HepG2 (cell line): ENCODE data around the gene GPRC5B. TPM values are rescaled to one million over a fixed set of nuclear protein-coding genes. Genes with fewer than 3 reads are reported as not detected.

Experiments used
- ATF2 ChIP-seq: sonication (generic); formaldehyde crosslinking; IDR thresholded peaks from 2 replicates; pipeline ENCODE4 v1.4.0; 2020; ENCODE audit warnings: missing genetic modification reagents
- DPF2 ChIP-seq: sonication (generic); formaldehyde crosslinking; IDR thresholded peaks from 2 replicates; pipeline ENCODE4 v1.4.0; 2020; ENCODE audit warnings: mild to moderate bottlenecking, low read depth, missing genetic modification reagents, borderline replicate concordance
- FLYWCH1 ChIP-seq: sonication (generic); formaldehyde crosslinking; IDR thresholded peaks from 2 replicates; pipeline ENCODE4 v1.8.1; 2023; ENCODE audit warnings: mild to moderate bottlenecking, missing genetic modification reagents
- HNF1B ChIP-seq: sonication (generic); formaldehyde crosslinking; IDR thresholded peaks from 2 replicates; pipeline ENCODE4 v1.5.1; 2020; ENCODE audit warnings: mild to moderate bottlenecking, moderate library complexity, missing genetic modification reagents
- JUNB ChIP-seq: sonication (generic); formaldehyde crosslinking; IDR thresholded peaks from 2 replicates; pipeline ENCODE4 v1.8.0; 2022; ENCODE audit warnings: missing genetic modification reagents, mild to moderate bottlenecking, borderline replicate concordance
- MEF2D ChIP-seq: sonication (generic); formaldehyde crosslinking; IDR thresholded peaks from 2 replicates; pipeline ENCODE4 v1.5.1; 2020; ENCODE audit warnings: mild to moderate bottlenecking, missing genetic modification reagents
- NKX3-1 ChIP-seq: sonication (generic); formaldehyde crosslinking; IDR thresholded peaks from 2 replicates; pipeline ENCODE4 v1.5.0; 2020; ENCODE audit warnings: missing genetic modification reagents
- SALL2 ChIP-seq: sonication (generic); formaldehyde crosslinking; IDR thresholded peaks from 2 replicates; pipeline ENCODE4 v1.8.1; 2023; ENCODE audit warnings: mild to moderate bottlenecking, missing genetic modification reagents, inconsistent platforms
- SAP130 ChIP-seq: IDR thresholded peaks from 2 replicates; pipeline ENCODE4 v1.6.1; 2016; ENCODE audit warnings: low read depth
- SMARCC2 ChIP-seq: fragments of 450-650 bp; IDR thresholded peaks from 2 replicates; pipeline ENCODE4 v1.6.1; 2017; ENCODE audit warnings: antibody characterized with exemption, mild to moderate bottlenecking
- TCF7 ChIP-seq: sonication (generic); IDR thresholded peaks from 2 replicates; pipeline ENCODE4 v1.6.1; 2016; ENCODE audit warnings: antibody characterized with exemption, low read depth
- ZBTB43 ChIP-seq: sonication (generic); formaldehyde crosslinking; conservative IDR thresholded peaks from 2 replicates; pipeline ENCODE4 v1.4.0; 2020; ENCODE audit warnings: missing genetic modification reagents
- ZBTB7A ChIP-seq: sonication (generic); formaldehyde crosslinking; IDR thresholded peaks from 2 replicates; pipeline ENCODE4 v1.8.0; 2022; ENCODE audit warnings: mild to moderate bottlenecking, missing genetic modification reagents
- polyA plus RNA-seq, 8 experiments: library from polyadenylated mRNA; depleted of rRNA in 3 of 8; stranded (reverse) in 7 of 8; unstranded in 1 of 8; fragments of >200 nt; fragmentation: Illumina TruSeq in 4 of 8; extraction: Trizol in 4 of 8; gene quantifications; 2 replicates each; pipeline versions ENCODE4 v1.2.1 to v1.2.3, GENCODE V29; 2011 to 2016; ENCODE audit warnings: low read depth in 4 of 8, missing spikeins in 1 of 8, mixed read lengths in 1 of 8; ENCODE audit not compliant: insufficient read depth in 1 of 8
- total RNA-seq, 5 experiments: library from RNA; depleted of rRNA; stranded (reverse); fragments of >200 nt; fragmentation: Illumina TruSeq; extraction: Trizol; gene quantifications; 2 replicates each; pipeline ENCODE4 v1.2.3, GENCODE V29; 2016; ENCODE audit warnings: low read depth in 1 of 5
- TF ChIP-seq, protein P1 (sequence below): IDR thresholded peaks from 2 replicates; pipeline ENCODE4 v1.6.1; 2016
- TF ChIP-seq, protein P2 (sequence below): sonication (generic); formaldehyde crosslinking; conservative IDR thresholded peaks from 2 replicates; pipeline ENCODE4 v1.4.0; 2020; ENCODE audit warnings: mild to moderate bottlenecking, missing genetic modification reagents, moderate library complexity
- TF ChIP-seq, protein P3 (sequence below): sonication (generic); formaldehyde crosslinking; IDR thresholded peaks from 2 replicates; pipeline ENCODE4 v1.4.0; 2020; ENCODE audit warnings: missing genetic modification reagents, mild to moderate bottlenecking, borderline replicate concordance

GPRC5B gene
- total and polyA plus RNA-seq, 2 of the 13 experiments (the other 11 are each of a cell fraction or from before 2014, with no cell fraction given): 0.46 to 0.53 TPM

DNA sequence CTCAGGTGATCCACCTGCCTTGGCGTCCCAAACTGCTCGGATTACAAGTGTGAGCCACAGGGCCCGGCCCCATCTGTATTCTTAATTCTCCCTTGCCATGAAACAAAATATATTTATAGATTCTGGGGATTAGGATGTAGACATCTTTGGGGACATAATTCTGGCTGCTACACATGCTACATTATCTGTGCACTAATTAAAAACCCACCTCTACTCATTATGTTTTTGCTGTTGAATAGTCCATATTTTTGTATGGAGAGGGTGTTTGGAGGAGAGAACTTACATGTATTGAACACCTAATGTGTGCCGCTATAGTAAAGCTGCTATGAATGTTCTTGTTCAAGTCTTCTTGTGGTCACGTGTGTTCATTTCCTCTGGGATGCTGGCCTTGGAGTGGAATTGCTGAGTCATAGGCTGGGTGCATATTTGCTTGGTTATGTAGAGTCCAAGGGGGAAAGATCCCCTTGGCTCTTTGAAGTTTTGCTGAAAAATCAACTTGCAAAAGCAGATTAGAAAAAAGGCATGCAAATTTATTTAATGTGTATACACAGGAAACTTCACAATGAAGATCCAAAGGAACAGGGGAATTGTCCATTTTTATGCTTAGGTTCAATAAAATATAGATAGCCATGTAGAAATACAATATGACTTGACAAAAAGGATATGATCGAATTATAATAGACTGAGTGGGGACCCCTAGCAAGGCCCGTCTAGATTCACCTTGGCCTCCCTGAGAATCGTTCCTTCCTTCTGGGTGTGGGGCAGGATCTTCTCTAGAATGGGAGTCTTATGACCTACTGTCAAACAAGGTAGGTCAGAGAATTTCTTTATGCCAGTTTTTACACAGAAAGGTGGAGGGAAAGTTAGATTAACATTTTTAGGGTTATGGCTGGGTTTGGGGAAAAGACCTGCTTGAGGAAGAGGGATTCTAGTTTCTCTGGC, 42.1 kb upstream of the GPRC5B start (continued):
- TF ChIP-seq, protein P1, sequence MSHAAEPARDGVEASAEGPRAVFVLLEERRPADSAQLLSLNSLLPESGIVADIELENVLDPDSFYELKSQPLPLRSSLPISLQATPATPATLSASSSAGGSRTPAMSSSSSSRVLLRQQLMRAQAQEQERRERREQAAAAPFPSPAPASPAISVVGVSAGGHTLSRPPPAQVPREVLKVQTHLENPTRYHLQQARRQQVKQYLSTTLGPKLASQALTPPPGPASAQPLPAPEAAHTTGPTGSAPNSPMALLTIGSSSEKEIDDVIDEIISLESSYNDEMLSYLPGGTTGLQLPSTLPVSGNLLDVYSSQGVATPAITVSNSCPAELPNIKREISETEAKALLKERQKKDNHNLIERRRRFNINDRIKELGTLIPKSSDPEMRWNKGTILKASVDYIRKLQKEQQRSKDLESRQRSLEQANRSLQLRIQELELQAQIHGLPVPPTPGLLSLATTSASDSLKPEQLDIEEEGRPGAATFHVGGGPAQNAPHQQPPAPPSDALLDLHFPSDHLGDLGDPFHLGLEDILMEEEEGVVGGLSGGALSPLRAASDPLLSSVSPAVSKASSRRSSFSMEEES (CRISPR knock-in tag): peak; percentile 87
- no peak for TF ChIP-seq SALL2 (CRISPR knock-in tag)
- peak; percentile 69 for TF ChIP-seq SAP130 (CRISPR knock-in tag)
- peak; percentile 39; the same call in 1 of the 2 replicates for TF ChIP-seq NKX3-1 (CRISPR knock-in tag)
- 0 out of 2 replicates have a peak, but pooled peaks have one; percentile 55 for TF ChIP-seq SMARCC2
- TF ChIP-seq TCF7: peak; percentile 94
- TF ChIP-seq, protein P2, sequence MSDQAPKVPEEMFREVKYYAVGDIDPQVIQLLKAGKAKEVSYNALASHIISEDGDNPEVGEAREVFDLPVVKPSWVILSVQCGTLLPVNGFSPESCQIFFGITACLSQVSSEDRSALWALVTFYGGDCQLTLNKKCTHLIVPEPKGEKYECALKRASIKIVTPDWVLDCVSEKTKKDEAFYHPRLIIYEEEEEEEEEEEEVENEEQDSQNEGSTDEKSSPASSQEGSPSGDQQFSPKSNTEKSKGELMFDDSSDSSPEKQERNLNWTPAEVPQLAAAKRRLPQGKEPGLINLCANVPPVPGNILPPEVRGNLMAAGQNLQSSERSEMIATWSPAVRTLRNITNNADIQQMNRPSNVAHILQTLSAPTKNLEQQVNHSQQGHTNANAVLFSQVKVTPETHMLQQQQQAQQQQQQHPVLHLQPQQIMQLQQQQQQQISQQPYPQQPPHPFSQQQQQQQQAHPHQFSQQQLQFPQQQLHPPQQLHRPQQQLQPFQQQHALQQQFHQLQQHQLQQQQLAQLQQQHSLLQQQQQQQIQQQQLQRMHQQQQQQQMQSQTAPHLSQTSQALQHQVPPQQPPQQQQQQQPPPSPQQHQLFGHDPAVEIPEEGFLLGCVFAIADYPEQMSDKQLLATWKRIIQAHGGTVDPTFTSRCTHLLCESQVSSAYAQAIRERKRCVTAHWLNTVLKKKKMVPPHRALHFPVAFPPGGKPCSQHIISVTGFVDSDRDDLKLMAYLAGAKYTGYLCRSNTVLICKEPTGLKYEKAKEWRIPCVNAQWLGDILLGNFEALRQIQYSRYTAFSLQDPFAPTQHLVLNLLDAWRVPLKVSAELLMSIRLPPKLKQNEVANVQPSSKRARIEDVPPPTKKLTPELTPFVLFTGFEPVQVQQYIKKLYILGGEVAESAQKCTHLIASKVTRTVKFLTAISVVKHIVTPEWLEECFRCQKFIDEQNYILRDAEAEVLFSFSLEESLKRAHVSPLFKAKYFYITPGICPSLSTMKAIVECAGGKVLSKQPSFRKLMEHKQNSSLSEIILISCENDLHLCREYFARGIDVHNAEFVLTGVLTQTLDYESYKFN (CRISPR knock-in tag): peak; percentile 80
- 0 out of 2 replicates have a peak, but pooled peaks have one; percentile 25 for TF ChIP-seq ZBTB43 (CRISPR knock-in tag)
- TF ChIP-seq, protein P3, sequence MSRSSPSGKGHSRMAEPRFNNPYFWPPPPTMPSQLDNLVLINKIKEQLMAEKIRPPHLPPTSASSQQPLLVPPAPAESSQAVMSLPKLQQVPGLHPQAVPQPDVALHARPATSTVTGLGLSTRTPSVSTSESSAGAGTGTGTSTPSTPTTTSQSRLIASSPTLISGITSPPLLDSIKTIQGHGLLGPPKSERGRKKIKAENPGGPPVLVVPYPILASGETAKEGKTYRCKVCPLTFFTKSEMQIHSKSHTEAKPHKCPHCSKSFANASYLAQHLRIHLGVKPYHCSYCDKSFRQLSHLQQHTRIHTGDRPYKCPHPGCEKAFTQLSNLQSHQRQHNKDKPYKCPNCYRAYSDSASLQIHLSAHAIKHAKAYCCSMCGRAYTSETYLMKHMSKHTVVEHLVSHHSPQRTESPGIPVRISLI: peak; percentile 36; the same call in 1 of the 2 replicates
- TF ChIP-seq JUNB (CRISPR knock-in tag): peak; percentile 91
- no peak for TF ChIP-seq ZBTB7A (CRISPR knock-in tag)
- TF ChIP-seq ATF2 (CRISPR knock-in tag): peak; percentile 51; the same call in 1 of the 2 replicates
- TF ChIP-seq HNF1B (CRISPR knock-in tag): peak; percentile 66; the same call in 1 of the 2 replicates
- no peak for TF ChIP-seq FLYWCH1 (CRISPR knock-in tag)
- peak; percentile 70; the same call in 1 of the 2 replicates for TF ChIP-seq DPF2 (CRISPR knock-in tag)
- TF ChIP-seq MEF2D (CRISPR knock-in tag): peak; percentile 46; the same call in 1 of the 2 replicates
